HG03469 (cell line): ENCODE data around the gene NCR1.
"Not testable (repeated sequence)": the region's sequence is repeated elsewhere in the genome, so short reads cannot be mapped to it uniquely, and the experiment has no call there.

Source experiments
- ATAC-seq: cut with Tn5 transposase; IDR thresholded peaks from one replicate; pipeline ENCODE4 v1.9.1; 2021; ENCODE audit warnings: mild to moderate bottlenecking, moderate library complexity, moderate number of reproducible peaks; ENCODE audit not compliant: unreplicated experiment

The NCR1 gene

GRCh38 chr19:54905803-54906511, at the start of gene NCR1:
Gene NCR1, plus strand, starts transcription at chr19:54906148. Its CDS starts 40 bp downstream, at chr19:54906188.
- no peak for ATAC-seq

GRCh38 chr19:54858476-54858875, 47.5 kb upstream of the NCR1 start:
- ATAC-seq = not testable (repeated sequence)

- ATAC-seq = not testable (repeated sequence)
These were observed 46.5 kb upstream of the NCR1 start for GRCh38 chr19:54859421-54859820.

- ATAC-seq = not testable (repeated sequence)
These were observed 42.5 kb upstream of the NCR1 start for GRCh38 chr19:54863459-54863858.

GRCh38 chr19:54871696-54872095, 34.3 kb upstream of the NCR1 start:
- ATAC-seq = no peak

GRCh38 chr19:54873990-54874389, 32.0 kb upstream of the NCR1 start, which contains the start of gene FCAR:
Gene FCAR, plus strand, starts transcription at chr19:54874235. Its CDS starts 55 bp downstream, at chr19:54874290.
- ATAC-seq = no peak

- no peak for ATAC-seq
These were observed 30.4 kb upstream of the NCR1 start for GRCh38 chr19:54875506-54875905.

- ATAC-seq = no peak
These were observed 28.5 kb upstream of the NCR1 start for GRCh38 chr19:54877471-54877870.

- no peak for ATAC-seq
These were observed 24.1 kb upstream of the NCR1 start for GRCh38 chr19:54881884-54882283.

GRCh38 chr19:54882758-54883157, 23.2 kb upstream of the NCR1 start:
- ATAC-seq = no peak

- ATAC-seq = no peak
These were observed 22.7 kb upstream of the NCR1 start for GRCh38 chr19:54883228-54883627.

- ATAC-seq = no peak
These were observed 17.7 kb upstream of the NCR1 start for GRCh38 chr19:54888239-54888638.

- ATAC-seq = no peak
These were observed 16.4 kb upstream of the NCR1 start for GRCh38 chr19:54889566-54889965.

GRCh38 chr19:54893406-54893805, 12.5 kb upstream of the NCR1 start:
- ATAC-seq = no peak

GRCh38 chr19:54894106-54894505, 11.8 kb upstream of the NCR1 start:
- ATAC-seq = not testable (repeated sequence)

- ATAC-seq = no peak
These were observed 9.9 kb upstream of the NCR1 start for GRCh38 chr19:54896036-54896435.

- not testable (repeated sequence) for ATAC-seq
These were observed 7.3 kb upstream of the NCR1 start for GRCh38 chr19:54898685-54899084.

- not testable (repeated sequence) for ATAC-seq
These were observed 6.3 kb upstream of the NCR1 start for GRCh38 chr19:54899646-54900045.

GRCh38 chr19:54901153-54901552, 4.8 kb upstream of the NCR1 start:
- not testable (repeated sequence) for ATAC-seq

- no peak for ATAC-seq
These were observed 3.9 kb upstream of the NCR1 start for GRCh38 chr19:54902061-54902460.

- no peak for ATAC-seq
These were observed 2.6 kb upstream of the NCR1 start for GRCh38 chr19:54903303-54903702.

- ATAC-seq = not testable (repeated sequence)
These were observed 1.7 kb upstream of the NCR1 start for GRCh38 chr19:54904261-54904660.

GRCh38 chr19:54905421-54905802, 536 bp upstream of the NCR1 start:
- no peak for ATAC-seq
